C1 segment of cervical spinal cord (tissue), 14 donors: ENCODE results near the gene UGT1A3.
"Not testable (repeated sequence)": the region's sequence is repeated elsewhere in the genome, so short reads cannot be mapped to it uniquely, and the experiment has no call there.

Source experiments
- DNase-seq, 14 donors: peaks; one replicate each; lab custom pipeline; 2025; lab: John Stamatoyannopoulos, UW

The UGT1A3 gene

DNA sequence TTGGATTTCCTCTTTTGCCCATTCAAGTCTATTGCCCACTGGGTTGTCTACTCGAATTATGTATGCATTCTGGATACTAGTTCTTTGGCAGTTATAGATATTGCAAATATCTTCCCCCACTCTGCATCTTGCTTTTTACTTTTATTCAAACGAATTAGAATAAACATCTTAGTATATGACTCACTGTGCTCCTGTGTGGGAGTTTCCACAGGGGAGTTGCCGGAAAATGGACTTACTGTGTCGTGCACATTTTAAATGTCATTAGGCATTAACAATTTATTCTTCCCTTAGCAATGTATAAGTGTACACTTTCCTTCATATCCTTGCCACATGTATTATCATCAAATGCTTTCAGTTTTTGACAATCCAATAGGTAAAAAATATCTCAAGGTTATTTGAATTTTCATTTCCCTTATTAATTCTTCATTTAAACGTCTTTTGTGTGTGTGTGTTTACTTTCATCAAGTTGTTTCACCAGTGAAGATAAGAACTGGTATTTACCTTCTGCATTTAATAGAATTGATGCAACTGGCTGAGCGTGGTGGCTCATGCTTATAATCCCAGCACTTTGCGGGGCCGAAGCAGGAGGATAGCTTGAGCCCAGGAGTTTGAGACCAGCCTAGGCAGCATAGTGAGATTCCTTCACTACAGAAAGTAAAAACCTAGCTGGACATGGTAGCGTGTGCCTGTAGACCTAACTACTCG lies 20.8 kb upstream of the UGT1A3 start:
- no peak for DNase-seq

DNA sequence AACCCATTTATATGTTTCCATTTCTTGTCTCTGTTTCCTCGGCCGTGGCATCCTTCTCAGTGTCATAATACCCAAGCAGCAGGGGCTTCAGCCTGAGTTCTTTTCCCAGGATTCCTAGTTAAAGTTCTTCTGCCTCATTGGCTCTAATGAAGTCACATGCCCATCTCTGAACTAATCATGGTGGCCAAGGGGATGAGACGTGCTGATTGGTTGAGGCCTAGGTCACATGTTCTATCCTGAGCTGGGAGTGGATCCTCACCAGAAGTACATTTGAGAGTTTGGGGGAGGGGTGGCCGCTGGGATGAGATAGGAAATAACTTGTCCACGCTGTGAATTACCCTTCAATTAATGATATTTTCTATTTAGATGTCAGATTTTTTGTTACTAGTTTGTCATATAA lies 19.9 kb upstream of the UGT1A3 start:
- DNase-seq = no peak

DNA sequence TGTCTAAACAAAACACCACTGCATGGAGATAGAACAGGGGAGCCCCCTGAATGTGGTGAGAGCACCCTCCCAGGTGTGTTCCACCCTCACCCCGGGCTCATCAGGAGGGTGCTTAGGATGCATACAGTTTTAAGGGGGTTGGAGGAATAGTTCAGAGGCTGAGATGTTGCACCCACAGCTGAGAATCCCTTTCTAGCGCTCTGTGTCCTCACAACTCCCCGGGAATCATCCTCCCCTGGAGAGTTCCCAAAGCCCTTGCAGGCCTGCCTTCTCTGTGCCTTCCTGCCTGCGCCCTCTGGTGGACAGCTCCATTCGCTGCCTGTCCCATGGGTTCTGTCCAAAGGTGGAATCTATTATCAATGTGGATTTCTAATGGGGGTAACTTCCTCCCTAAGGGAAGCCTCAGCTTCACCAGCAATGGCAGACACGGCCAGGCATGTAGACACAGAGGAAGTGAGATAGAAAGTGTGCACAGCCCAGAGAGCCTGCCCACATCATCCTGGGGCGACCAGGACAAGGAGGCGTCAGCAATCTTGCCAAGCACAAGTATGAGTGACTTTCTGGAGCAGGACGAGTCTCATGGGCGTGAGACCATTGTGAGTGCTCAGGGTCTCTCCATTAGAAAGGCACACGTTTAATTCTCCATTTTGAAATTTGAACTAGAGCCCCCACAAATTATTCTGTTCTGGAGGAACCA lies 17.4 kb upstream of the UGT1A3 start:
- DNase-seq = peak in 11 of 14 donors; percentile 1 to 61 (median 17)

DNA sequence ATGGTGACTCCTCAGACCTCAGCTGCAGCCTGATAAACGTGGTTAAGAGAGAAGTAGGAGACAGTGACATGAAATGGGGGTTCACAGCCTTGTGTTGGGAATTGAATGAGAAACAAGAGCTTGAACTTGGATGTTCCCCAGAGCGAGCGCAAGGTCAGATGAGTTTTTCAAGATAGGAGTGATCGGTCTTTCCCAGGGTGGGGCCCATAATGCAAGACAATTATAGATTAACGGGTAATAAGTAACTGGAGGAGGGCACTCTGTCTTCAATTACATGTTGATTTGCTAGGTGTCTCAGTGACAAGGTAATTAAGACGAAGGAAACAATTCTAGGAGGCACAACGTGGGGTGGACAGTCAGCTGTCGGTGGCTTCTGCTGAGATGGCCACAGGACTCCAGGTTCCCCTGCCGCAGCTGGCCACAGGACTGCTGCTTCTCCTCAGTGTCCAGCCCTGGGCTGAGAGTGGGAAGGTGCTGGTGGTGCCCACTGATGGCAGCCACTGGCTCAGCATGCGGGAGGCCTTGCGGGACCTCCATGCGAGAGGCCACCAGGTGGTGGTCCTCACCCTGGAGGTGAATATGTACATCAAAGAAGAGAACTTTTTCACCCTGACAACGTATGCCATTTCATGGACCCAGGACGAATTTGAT lies 16.1 kb upstream of the UGT1A3 start, which contains the start of gene UGT1A5:
Gene UGT1A5 (plus strand): TSS at position 297 of the 651 bp plus-strand sequence. CDS start 85 bp downstream, at position 382.
- no peak for DNase-seq

DNA sequence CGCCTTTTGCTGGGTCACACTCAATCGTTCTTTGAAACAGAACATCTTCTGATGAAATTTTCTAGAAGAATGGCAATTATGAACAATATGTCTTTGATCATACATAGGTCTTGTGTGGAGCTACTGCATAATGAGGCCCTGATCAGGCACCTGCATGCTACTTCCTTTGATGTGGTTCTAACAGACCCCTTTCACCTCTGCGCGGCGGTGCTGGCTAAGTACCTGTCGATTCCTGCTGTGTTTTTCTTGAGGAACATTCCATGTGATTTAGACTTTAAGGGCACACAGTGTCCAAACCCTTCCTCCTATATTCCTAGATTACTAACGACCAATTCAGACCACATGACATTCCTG lies 15.6 kb upstream of the UGT1A3 start:
- DNase-seq = no peak

DNA sequence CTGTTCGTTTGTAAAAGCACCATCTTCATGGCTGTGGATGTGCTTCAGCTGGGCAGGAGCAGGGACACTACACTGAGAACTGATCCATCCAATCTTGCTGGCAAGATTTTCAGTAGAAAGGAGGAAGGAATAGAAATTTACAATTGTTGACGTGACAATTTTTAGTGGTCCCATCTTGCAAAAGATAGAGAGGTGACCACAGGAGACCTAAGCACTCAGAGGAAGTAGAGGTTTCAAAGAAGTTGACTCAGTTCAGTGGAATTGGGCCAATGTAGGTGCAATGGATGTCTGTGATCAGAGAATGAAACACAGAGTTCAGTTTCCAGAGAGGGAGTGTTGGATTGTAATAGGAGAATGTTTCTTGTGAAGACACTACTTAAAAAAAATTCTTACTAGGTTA lies 14.7 kb upstream of the UGT1A3 start:
- no peak for DNase-seq

DNA sequence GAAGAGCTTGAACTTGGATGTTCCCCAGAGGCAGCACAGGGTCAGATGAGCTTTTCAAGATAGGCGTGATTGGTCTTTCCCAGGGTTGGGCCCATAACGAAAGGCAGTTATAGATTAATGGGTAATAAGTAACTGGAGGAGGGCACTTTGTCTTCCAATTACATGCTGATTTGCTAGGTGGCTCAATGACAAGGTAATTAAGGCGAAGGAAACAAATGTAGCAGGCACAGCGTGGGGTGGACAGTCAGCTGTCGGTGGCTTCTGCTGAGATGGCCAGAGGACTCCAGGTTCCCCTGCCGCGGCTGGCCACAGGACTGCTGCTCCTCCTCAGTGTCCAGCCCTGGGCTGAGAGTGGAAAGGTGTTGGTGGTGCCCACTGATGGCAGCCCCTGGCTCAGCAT lies 10.3 kb upstream of the UGT1A3 start, which contains the start of gene UGT1A4:
Gene UGT1A4 (plus strand): TSS at position 185 of the 400 bp plus-strand sequence. CDS start 85 bp downstream, at position 270.
- DNase-seq = no peak

DNA sequence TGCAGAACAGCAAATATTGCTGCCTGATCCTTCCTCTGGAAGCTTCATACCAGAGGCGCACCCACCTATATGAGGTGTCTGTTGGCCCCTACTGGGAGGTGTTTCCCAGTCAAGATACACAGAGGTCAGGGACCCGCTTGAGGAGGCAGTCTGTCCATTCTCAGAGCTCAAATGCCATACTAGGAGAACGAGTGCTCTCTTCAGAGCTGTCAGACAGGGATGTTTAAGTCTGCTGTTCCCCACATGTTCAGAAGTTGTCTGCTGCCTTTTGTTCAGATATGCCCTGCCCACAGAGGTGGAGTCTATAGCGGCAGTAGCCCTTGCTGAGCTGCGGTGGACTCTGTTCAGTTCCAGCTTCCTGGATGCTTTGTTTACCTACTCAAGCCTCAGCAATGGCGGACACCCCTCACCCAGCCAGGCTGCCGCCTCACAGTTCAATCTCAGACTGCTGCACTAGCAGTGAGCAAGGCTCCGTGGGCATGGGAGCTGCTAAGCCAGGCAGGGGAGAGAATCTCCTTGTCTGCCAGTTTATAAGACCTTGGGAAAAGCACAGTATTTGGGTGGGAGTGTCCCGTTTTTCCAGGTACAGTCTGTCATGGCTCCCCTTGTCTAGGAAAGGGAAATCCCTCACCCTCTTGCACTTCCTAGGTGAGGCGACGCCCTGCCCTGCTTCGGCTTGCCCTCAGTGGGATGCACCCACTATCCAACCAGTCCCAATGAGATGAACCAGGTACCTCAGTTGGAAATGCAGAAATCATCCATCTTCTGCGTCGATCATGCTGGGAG lies 8.2 kb downstream of the UGT1A3 start:
- DNase-seq = not testable (repeated sequence)

DNA sequence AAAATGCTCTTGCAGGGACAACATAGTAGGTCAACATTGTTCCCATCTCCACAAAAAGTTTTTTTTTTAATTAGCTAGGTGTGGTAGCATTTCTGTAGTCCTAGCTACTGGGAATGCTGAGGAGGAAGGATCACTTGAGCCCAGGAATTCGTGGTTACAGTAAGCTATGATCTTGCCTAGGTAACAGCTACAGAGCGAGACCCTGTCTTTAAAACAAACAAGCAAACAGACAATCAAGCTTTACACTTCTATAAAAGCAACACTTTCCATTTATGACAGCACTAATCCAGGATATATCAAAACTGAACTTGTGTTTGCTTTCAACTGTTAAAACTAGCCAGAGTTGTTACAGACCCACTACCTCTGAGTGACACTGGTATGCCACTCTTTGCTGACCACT lies 12.0 kb downstream of the UGT1A3 start:
- DNase-seq = no peak

DNA sequence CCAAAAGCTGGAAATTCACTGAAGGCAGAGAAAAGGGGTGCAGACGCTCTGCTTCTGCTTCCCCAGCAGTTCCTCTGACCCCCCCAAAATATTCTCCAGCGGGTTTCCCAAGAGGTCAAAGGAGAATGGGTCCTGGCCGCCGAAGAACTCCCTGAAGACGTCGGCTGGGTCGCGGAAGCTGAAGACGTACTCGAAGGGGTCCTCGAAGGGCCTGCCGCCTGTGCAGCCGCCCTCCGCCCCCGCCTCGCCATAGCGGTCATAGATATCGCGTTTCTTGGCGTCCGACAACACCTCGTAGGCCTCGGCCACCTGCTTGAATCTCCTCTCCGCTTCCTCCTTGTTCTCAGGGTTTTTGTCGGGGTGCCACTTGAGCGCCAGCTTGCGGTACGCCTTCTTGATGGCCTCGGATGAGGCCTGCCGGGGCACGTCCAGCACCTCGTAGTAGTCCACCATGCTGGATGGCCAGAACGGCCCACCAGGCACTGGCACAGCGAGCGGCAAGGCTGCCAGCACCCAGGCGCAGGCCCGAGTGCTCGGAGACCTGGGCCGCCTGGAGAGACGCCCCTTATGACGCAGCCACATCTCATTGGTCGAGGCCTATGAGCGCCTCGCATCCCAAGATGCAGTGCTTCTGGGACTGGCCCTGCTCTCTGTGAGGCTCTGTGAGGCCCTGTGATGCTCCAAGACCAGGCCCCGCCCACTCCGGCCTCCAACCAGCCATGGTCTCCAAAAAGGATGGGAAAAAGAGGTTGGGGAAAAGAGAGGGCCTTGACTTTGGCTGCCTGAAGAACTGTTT lies 14.8 kb downstream of the UGT1A3 start:
- DNase-seq = no peak

DNA sequence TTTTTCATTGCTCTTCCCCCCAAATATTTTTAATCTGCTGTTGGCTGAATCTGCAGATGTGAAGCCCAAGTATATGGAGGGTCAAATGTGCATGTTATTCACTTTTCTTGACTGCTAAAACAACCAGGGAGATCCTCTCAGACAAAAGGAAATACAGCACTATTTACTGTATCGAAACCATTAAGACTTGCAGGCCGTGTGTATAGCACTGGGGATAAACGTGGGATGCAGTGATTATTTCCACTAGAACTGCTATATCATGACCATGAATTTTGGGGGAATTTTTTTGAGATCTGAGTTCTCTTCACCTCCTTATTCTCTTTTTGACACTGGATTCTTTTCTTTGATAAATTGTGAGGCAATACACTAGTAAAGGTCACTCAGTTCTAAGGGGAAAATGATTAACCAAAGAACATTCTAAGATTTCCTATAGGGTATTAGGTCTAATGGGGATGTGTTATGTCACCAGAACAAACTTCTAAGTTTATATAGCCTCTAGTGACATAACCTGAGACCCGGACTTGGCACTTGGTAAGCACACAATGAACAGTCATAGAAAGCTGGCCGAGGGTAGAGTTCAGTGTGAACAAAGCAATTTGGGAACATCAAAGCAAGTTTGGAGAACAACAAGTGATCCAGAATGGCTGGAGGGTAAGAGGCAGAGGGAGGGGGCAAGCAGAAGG lies 16.4 kb downstream of the UGT1A3 start:
- no peak for DNase-seq

DNA sequence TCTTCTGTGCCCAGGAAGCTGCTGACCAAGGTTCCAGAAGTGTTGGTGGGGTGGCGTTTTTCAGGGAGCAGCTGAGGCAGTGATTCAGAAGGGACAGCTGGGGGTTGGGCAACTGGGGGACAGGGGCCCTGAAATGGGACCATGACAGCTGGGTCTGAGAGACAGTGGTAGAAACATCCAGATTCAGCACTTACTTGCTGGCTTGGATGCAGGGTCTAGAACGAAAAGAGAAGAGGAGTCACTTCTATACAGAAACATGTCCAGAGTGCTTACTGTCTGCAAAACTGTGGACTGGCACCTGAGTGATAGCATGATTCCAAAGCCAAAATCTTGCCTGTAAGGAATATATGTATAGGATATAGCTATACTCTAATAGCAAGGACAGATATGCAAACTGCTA lies 17.0 kb downstream of the UGT1A3 start:
- not testable (repeated sequence) for DNase-seq

DNA sequence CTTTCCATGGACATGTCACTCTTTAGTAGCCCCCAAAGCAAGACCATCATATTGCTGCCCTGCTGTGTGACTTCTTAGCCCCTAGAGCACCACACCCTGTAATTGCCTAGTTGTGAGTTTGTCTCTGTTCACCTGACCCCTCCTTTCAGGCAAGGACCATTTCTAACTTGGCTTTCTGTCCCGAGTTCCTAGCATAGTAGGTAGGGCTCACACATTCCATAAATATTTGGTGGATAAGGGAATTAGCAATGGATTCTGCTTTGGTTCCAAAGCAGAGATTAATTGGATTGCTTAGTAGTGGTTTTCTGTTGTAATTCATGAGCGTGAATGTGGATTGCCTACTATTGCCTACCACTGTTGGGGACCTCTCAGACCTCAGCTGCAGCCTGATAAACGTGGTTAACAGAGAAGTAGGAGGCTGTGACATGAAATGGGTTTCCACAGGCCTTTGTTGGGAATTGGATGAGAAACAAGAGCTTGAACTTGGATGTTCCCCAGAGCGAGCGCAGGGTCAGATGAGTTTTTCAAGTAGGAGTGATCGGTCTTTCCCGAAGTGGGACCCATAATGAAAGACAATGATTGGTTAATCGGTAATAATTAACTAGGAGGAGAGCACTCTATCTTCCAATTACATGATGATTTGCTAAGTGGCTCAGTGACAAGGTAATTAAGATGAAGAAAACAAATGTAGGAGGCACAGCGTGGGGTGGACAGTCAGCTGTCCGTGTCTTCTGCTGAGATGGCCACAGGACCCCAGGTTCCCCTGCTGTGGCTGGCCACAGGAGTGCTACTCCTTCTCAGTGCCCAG lies 17.8 kb downstream of the UGT1A3 start:
- DNase-seq = no peak

DNA sequence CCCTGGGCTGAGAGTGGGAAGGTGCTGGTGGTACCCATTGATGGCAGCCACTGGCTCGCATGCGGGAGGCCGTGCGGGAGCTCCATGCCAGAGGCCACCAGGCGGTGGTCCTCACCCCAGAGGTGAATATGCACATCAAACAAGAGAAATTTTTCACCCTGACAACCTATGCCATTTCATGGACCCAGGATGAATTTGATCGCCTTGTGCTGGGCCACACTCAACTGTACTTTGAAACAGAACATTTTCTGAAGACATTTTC lies 18.4 kb downstream of the UGT1A3 start:
- DNase-seq = peak in 1 of 14 donors; percentile 1

DNA sequence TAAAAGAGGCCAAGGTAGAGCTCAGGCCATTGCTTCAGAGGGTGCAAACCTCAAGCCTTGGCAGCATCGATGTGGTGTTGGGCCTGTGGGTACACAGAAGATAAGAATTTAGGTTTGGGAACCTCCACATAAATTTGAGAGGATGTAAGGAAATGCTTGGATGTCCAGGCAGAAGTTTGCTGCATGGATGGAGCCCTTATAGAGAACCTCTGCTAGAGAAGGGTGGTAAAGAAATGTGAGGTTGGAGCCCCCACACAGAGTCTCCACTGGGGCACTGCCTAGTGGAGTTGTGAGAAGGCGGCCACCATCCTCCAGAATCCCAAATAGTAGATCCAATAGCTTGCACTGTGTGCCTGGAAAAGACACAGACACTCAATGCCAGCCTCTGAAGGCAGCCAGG lies 21.8 kb downstream of the UGT1A3 start:
- DNase-seq = not testable (repeated sequence)

DNA sequence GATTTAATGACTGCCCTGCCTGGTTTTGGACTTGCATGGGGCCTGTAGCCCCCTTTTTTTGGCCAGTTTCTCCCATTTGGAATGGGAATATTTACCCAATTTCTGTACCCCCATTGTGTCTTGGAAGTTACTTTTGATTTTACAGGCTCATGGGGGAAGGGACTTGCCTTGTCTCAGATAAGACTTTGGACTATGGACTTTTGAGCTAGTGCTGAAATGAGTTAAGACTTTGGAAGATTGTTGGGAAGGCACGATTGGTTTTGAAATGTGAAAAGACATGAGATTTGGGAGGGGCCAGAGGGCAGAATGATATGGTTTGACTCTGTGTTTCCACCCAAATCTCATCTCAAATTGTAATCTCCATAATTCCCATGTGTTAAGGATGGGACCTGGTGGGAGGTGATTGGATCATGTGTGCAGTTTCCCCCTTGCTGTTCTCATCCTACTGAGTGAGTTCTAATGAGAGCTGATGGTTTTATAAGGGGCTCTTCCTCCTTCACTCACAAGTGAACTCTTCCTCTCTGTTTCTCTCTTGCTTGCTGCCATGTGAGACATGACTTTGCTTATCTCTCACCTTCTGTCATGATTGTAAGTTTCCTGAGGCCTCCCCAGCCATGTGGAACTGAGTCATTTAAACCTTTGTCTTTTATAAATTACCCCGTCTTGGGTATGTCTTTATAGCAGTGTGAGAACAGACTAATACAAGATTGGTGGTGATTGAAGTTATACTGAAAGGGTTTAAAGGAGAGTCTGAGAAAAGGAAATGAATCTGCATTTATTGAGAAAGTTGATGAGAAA lies 22.6 kb downstream of the UGT1A3 start:
- not testable (repeated sequence) for DNase-seq

DNA sequence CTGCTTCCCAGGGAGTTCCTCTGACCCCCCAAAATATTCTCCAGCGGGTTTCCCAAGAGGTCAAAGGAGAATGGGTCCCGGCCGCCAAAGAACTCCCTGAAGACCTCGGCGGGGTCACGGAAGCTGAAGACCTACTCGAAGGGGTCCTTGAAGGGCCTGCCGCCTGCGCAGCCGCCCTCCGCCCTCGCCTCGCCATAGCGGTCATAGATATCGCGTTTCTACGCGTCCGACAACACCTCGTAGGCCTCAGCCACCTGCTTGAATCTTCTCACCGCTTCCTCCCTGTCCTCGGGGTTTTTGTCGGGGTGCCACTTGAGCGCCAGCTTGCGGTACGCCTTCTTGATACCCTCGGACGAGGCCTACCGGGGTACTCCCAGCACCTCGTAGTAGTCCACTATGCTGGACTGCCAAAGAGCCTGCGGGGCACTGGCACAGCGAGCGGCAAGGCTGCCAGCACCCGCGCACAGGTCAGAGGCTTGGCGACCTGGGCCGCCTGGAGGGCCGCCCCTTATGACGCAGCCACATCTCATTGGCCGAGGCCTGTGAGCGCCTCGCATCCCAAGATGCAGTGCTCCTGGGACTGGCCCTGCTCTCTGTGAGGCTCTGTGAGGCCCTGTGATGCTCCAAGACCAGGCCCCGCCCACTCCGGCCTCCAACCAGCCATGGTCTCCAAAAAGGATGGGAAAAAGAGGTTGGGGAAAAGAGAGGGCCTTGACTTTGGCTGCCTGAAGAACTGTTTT lies 26.2 kb downstream of the UGT1A3 start:
- no peak for DNase-seq

DNA sequence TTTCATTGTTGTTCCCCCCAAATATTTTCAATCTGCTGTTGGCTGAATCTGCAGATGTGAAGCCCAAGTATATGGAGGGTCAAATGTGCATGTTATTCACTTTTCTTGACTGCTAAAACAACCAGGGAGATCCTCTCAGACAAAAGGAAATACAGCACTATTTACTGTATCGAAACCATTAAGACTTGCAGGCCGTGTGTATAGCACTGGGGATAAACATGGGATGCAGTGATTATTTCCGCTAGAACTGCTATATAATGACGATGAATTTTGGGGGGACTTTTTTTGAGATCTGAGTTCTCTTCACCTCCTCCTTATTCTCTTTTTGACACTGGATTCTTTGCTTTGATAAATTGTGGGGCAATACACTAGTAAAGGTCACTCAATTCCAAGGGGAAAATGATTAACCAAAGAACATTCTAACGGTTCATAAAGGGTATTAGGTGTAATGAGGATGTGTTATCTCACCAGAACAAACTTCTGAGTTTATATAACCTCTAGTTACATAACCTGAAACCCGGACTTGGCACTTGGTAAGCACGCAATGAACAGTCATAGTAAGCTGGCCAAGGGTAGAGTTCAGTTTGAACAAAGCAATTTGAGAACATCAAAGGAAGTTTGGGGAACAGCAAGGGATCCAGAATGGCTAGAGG lies 27.7 kb downstream of the UGT1A3 start:
- no peak for DNase-seq
